ENCODE data around the gene TRAPPC6A. TPM values are rescaled to one million over a fixed set of nuclear protein-coding genes. Genes with fewer than 3 reads are reported as not detected.

The TRAPPC6A gene
- total and polyA plus RNA-seq, 11 donors: 7.7 to 22.8 (median 18.6) TPM

- no peak for ATAC-seq
- Histone ChIP-seq H3K9me3 (no peaks in the 10 kb centered on the region), H3K27ac (no peak overlapping the region), H3K36me3 (peaks cover 0 to 4% (median 0%) of the 10 kb centered on the region in 9 donors), H3K4me1 (peaks cover under 1 to 42% (median 30%) of the 10 kb centered on the region in 12 donors), H3K4me3 (no peak overlapping the region), H3K27me3 (no peaks in the 10 kb centered on the region)
- WGBS, 4 donors: 82 to 87% (median 85%) methylated on average over 10 of the region's 10 CpGs
- intact Hi-C loops (cut with DNase I): loop anchor here in 4 of 10 donors (5.0 to 10.0 kb wide), 4 partner anchors 48 to 98 kb away; partner anchors contain the start of genes PPP1R37 (in 3 of the 4), GEMIN7 (in 1 of the 4) and ZNF296 (in 1 of the 4)
- peak in 1 of 5 donors; percentile 3 for DNase-seq
- no peak for TF ChIP-seq POLR2A (IDR thresholded peaks at IDR 0.05)
- TF ChIP-seq CTCF (IDR thresholded peaks at IDR 0.05): no peak
Observed at GRCh38 chr19:45175515-45176345, 2.3 kb downstream of the TRAPPC6A start.

DNA sequence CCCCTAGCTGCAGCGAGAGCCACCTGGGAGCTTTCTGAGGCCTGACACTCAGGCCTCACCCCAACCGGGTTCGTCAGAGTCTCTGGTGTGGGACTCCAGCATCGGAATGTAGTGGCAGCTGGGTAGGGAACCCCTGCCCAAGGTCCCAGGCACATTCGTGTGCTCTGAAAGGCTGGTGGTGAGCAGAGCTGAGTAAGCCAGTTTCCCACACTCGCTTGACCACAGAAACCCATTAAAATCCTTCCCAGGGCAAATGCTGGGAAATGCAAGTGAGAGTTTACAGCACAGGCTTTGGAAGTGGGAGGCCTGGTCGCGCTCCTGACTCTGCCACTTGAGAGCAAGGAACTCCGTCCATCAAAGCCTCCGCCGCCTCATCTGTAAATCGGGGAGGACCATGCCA is 4.2 kb downstream of the TRAPPC6A start:
- TF ChIP-seq POLR2A (IDR thresholded peaks at IDR 0.05) (no peak), CTCF (IDR thresholded peaks at IDR 0.05) (no peak)
- Histone ChIP-seq H3K4me3 (no peak overlapping the region), H3K9me3 (no peaks in the 10 kb centered on the region), H3K36me3 (no peaks in the 10 kb centered on the region), H3K27ac (no peak overlapping the region), H3K27me3 (no peaks in the 10 kb centered on the region), H3K4me1 (peaks cover 3 to 44% (median 16%) of the 10 kb centered on the region in 12 donors)
- no peak for ATAC-seq
- intact Hi-C loops (cut with DNase I): loop anchor here in 1 of 10 donors (10.0 kb wide), 1 partner anchor 79 kb away; the partner anchor contains the start of gene PPP1R37
- 82 to 89% (median 87%) methylated on average over 12 of the region's 12 CpGs for WGBS, 4 donors
- DNase-seq: no peak

- ATAC-seq (no peak), DNase-seq (no peak)
- Histone ChIP-seq H3K27me3 (no peaks in the 10 kb centered on the region), H3K27ac (peak overlapping the region; percentile 17 to 70 (median 50)), H3K4me1 (peaks cover 3 to 45% (median 15%) of the 10 kb centered on the region in 12 donors), H3K36me3 (no peaks in the 10 kb centered on the region), H3K4me3 (no peak overlapping the region), H3K9me3 (no peaks in the 10 kb centered on the region)
- WGBS, 4 donors: 79 to 91% (median 84%) methylated on average over 13 to 18 of the region's 18 CpGs
- intact Hi-C loops (cut with DNase I): loop anchor here in 1 of 10 donors (10.0 kb wide), 1 partner anchor 78 kb away; the partner anchor contains the start of gene PPP1R37
- no peak for TF ChIP-seq CTCF (IDR thresholded peaks at IDR 0.05)
- no peak for TF ChIP-seq POLR2A (IDR thresholded peaks at IDR 0.05)
Observed at GRCh38 chr19:45172611-45173208, 5.3 kb downstream of the TRAPPC6A start.

DNA sequence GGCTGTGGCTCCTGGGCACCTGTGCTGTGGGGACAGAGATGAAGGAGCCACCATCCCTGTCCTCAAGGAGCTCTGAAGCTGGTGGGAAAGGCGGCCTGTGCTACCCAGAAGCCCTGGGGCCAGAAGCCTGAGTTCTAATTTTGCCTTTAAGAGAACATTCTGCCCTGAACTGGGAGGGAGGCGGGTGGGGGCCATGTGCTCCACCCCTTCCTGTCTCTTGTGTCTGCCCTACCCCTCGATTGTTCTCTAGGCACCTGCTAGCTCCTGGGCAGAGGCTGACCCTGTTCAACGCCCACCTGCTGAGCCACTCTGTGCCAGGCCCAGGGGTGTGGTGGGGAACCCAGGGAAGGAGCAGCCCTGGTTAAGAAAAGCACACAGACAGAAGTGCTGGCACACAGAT is 5.9 kb downstream of the TRAPPC6A start:
- ATAC-seq: peak; percentile 39 to 48 (median 46)
- Histone ChIP-seq H3K36me3 (no peaks in the 10 kb centered on the region), H3K4me3 (no peak overlapping the region), H3K4me1 (peaks cover 0 to 40% (median 12%) of the 10 kb centered on the region in 12 donors), H3K27ac (peak overlapping the region; percentile 17 to 70 (median 50)), H3K9me3 (no peaks in the 10 kb centered on the region), H3K27me3 (no peaks in the 10 kb centered on the region)
- TF ChIP-seq CTCF (IDR thresholded peaks at IDR 0.05): no peak
- no peak for TF ChIP-seq POLR2A (IDR thresholded peaks at IDR 0.05)
- no peak for DNase-seq
- WGBS, 4 donors: 65 to 74% (median 69%) methylated on average over 4 of the region's 4 CpGs
- intact Hi-C loops (cut with DNase I): loop anchor here in 1 of 10 donors (10.0 kb wide), 1 partner anchor 77 kb away; the partner anchor contains the start of gene PPP1R37
